Esophagus muscularis mucosa (tissue), 4 donors: ENCODE data around the gene DNAJC5.

Experiments used
- CTCF ChIP-seq, 3 experiments: fragments of 200-600 bp in 2 of 3; fragments of 450-650 bp in 1 of 3; sonication (generic) in 2 of 3; IDR thresholded peaks; one replicate each; pipeline ENCODE4 v1.5.1; 2017 to 2019; ENCODE audit warnings: antibody characterized with exemption in 3 of 3, mild to moderate bottlenecking in 2 of 3, moderate library complexity in 1 of 3
- EP300 ChIP-seq: sonication (generic); formaldehyde crosslinking; IDR thresholded peaks from one replicate; pipeline ENCODE4 v1.6.1; 2017; ENCODE audit warnings: antibody characterized with exemption
- POLR2A ChIP-seq: fragments of 450-650 bp; IDR thresholded peaks from one replicate; pipeline ENCODE4 v1.6.1; 2017; ENCODE audit warnings: antibody characterized with exemption, moderate library complexity, mild to moderate bottlenecking, low read depth
- POLR2AphosphoS5 ChIP-seq, 2 donors: sonication (generic); formaldehyde crosslinking; IDR thresholded peaks; one replicate each; pipeline ENCODE4 v1.6.1; 2017; ENCODE audit warnings: antibody characterized with exemption in 2 of 2

GRCh38 chr20:63846888-63847236, 48.1 kb upstream of the DNAJC5 start:
- TF ChIP-seq CTCF (IDR thresholded peaks at IDR 0.05) (no peak), POLR2AphosphoS5 (IDR thresholded peaks at IDR 0.05) (no peak), EP300 (no peak), POLR2A (no peak)
